C4-2B (cell line): ENCODE data around the gene CRADD.

Experiments used
- H3K27ac ChIP-seq: fragments of 450-650 bp; 2 replicates; pipeline ENCODE4 v1.5.1; 2017
- CTCF ChIP-seq: fragments of 450-650 bp; conservative IDR thresholded peaks from 2 replicates; pipeline ENCODE4 v1.5.1; 2017; ENCODE audit warnings: mild to moderate bottlenecking
- ZFX ChIP-seq: fragments of 450-650 bp; IDR thresholded peaks from 2 replicates; pipeline ENCODE4 v1.6.1; 2017

CRADD gene

GRCh38 chr12:93873561-93873960, 196.4 kb downstream of the CRADD start:
- H3K27ac ChIP-seq = no peak overlapping the region
- TF ChIP-seq CTCF (no peak), ZFX (no peak)

- no peak for TF ChIP-seq ZFX
- TF ChIP-seq CTCF = no peak
- H3K27ac ChIP-seq = no peak overlapping the region
Measured at GRCh38 chr12:93875157-93875556, 198.0 kb downstream of the CRADD start.

GRCh38 chr12:93876360-93876759, 199.2 kb downstream of the CRADD start:
- no peak for TF ChIP-seq ZFX
- no peak for TF ChIP-seq CTCF
- H3K27ac ChIP-seq = no peak overlapping the region

GRCh38 chr12:93877446-93877845, 200.3 kb downstream of the CRADD start:
- no peak overlapping the region for H3K27ac ChIP-seq
- TF ChIP-seq ZFX (no peak), CTCF (no peak)

GRCh38 chr12:93879476-93880421, 202.6 kb downstream of the CRADD start:
- TF ChIP-seq ZFX = no peak
- TF ChIP-seq CTCF = no peak
- H3K27ac ChIP-seq = no peak overlapping the region; the same call in 1 of the 2 replicates

- H3K27ac ChIP-seq = no peak overlapping the region
- TF ChIP-seq ZFX (no peak), CTCF (no peak)
Measured at GRCh38 chr12:93880853-93881522, 203.8 kb downstream of the CRADD start.

GRCh38 chr12:93882763-93883162, 205.6 kb downstream of the CRADD start:
- TF ChIP-seq ZFX (no peak), CTCF (no peak)

More at GRCh38 chr12:93882763-93883162, 205.6 kb downstream of the CRADD start:
- no peak overlapping the region for H3K27ac ChIP-seq
